Measurements from ENCODE around the gene TTC1.

TTC1 gene

GRCh38 chr5:159969966-159970365 is 39.0 kb upstream of the TTC1 start:
- DNase-seq (ENCODE audit: low read depth in 2 of 2): peak in 1 of 2 donors; percentile 29
- TF ChIP-seq CTCF (IDR thresholded peaks at IDR 0.05; ENCODE audit: low read depth, low read length): no peak

DNA sequence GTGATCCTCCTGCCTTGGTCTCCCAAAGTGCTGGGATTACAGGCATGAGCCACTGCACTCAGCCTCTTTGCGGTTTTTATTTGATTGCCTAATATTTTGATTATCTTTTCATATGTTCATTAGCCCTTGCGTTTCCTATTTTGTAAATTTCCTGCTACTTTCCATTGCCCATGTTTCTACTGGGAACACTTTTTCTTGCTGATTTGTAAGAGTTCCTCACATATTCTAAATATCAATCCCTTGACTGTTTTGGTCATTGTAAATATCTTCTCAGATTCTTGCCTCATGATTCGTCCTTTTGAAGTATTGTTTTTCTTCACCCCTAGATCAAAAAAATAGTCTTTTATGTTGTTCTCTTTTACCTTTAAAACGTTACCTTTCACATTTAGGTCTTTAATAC is 37.9 kb upstream of the TTC1 start:
- peak; percentile 36 to 80 for DNase-seq (ENCODE audit: low read depth in 2 of 2)
- TF ChIP-seq CTCF (IDR thresholded peaks at IDR 0.05; ENCODE audit: low read depth, low read length): no peak
- H3K4me3 ChIP-seq (replicated peaks in 1 of 2; ENCODE audit: low read depth in 2 of 2, low read length in 2 of 2): no peak overlapping the region

More at GRCh38 chr5:159969966-159970365, 39.0 kb upstream of the TTC1 start:
- no peak overlapping the region for H3K4me3 ChIP-seq (replicated peaks in 1 of 2; ENCODE audit: low read depth in 2 of 2, low read length in 2 of 2)

- H3K4me3 ChIP-seq (replicated peaks in 1 of 2; ENCODE audit: low read depth in 2 of 2, low read length in 2 of 2): no peak overlapping the region
- TF ChIP-seq CTCF (IDR thresholded peaks at IDR 0.05; ENCODE audit: low read depth, low read length): no peak
- no peak for DNase-seq (ENCODE audit: low read depth in 2 of 2)
These were observed 37.4 kb upstream of the TTC1 start for GRCh38 chr5:159971514-159971913.

GRCh38 chr5:159971931-159972461 is 36.9 kb upstream of the TTC1 start:
- H3K4me3 ChIP-seq (replicated peaks in 1 of 2; ENCODE audit: low read depth in 2 of 2, low read length in 2 of 2): no peak overlapping the region
- peak; percentile 6 to 13 for DNase-seq (ENCODE audit: low read depth in 2 of 2)
- no peak for TF ChIP-seq CTCF (IDR thresholded peaks at IDR 0.05; ENCODE audit: low read depth, low read length)

- no peak for DNase-seq (ENCODE audit: low read depth in 2 of 2)
- TF ChIP-seq CTCF (IDR thresholded peaks at IDR 0.05; ENCODE audit: low read depth, low read length): no peak
- no peak overlapping the region for H3K4me3 ChIP-seq (replicated peaks in 1 of 2; ENCODE audit: low read depth in 2 of 2, low read length in 2 of 2)
These were observed 36.2 kb upstream of the TTC1 start for GRCh38 chr5:159972538-159973362.

DNA sequence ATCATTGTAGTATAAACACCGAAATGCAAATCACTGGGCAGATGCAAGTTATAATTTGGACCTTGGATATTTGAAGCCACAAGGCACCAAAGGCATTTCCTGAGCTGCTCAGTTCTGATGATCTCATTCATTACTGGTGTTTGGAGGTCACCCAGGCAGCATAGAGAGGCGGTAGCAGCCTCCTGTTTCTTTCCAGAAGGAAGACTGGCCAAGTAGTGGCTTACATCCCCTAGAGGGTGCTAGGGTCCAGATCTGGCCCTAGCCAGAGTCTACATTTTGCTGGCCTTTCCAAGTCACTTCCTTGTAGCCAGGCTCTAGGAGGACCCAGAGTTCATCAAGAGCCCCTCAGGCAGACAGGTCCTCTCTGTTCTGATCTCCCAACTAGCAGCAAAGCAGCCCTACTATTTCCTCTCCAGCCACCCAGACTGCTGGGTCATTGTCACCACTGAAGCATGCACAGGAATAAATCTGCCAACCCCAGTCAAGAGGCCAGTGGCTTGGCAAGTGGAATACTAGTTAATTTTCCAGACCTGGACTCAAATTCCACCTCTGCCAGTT is 33.4 kb upstream of the TTC1 start:
- peak; percentile 60 for TF ChIP-seq CTCF (IDR thresholded peaks at IDR 0.05; ENCODE audit: low read depth, low read length)
- no peak overlapping the region for H3K4me3 ChIP-seq (replicated peaks in 1 of 2; ENCODE audit: low read depth in 2 of 2, low read length in 2 of 2)
- peak; percentile 93 to 95 for DNase-seq (ENCODE audit: low read depth in 2 of 2)
